Esophagus squamous epithelium (tissue), 4 donors: ENCODE results near the gene CROCC2.

Experiments
- POLR2A ChIP-seq, 4 donors: fragments of 450-650 bp; IDR thresholded peaks; one replicate each; pipeline ENCODE4 v1.6.1; 2017; ENCODE audit warnings: antibody characterized with exemption in 4 of 4, mild to moderate bottlenecking in 4 of 4, moderate library complexity in 3 of 4
- TF ChIP-seq, protein P1 (sequence below), 6 experiments: fragments of 450-650 bp in 4 of 6; fragments of 200-600 bp in 2 of 6; sonication (generic) in 2 of 6; IDR thresholded peaks; one replicate each; pipeline ENCODE4 v1.5.1; 2016 to 2019; ENCODE audit warnings: antibody characterized with exemption in 6 of 6, mild to moderate bottlenecking in 4 of 6, moderate library complexity in 4 of 6

DNA sequence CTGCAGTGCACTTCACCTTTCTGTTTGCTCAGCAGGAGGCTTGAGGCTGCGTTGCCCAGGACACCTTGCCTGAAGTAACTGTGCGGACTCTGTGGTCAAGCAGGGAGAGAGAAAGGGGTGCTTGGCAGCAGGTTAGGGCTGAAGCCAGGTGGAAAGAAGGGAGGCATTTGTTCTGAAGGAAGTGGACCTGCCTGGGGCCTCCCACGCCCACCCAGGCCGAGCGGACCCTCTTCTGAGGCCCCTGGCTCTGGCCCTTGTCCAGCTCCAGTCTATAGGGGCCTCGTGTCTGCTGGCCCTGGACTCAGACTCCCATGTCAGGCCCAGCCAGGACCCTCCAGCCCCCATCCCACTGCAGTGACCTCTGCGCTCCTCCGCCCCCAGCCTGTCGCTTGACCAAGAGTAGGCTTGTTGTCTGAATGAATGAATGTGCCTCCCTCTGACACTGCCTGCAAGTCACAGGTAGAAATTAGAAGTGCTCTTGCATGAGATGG is 94.7 kb downstream of the CROCC2 start:
- TF ChIP-seq, protein P1, sequence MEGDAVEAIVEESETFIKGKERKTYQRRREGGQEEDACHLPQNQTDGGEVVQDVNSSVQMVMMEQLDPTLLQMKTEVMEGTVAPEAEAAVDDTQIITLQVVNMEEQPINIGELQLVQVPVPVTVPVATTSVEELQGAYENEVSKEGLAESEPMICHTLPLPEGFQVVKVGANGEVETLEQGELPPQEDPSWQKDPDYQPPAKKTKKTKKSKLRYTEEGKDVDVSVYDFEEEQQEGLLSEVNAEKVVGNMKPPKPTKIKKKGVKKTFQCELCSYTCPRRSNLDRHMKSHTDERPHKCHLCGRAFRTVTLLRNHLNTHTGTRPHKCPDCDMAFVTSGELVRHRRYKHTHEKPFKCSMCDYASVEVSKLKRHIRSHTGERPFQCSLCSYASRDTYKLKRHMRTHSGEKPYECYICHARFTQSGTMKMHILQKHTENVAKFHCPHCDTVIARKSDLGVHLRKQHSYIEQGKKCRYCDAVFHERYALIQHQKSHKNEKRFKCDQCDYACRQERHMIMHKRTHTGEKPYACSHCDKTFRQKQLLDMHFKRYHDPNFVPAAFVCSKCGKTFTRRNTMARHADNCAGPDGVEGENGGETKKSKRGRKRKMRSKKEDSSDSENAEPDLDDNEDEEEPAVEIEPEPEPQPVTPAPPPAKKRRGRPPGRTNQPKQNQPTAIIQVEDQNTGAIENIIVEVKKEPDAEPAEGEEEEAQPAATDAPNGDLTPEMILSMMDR (IDR thresholded peaks at IDR 0.05) = no peak
- no peak for TF ChIP-seq POLR2A (IDR thresholded peaks at IDR 0.05)
